Measurements from ENCODE around the gene SLC6A6.

DNA sequence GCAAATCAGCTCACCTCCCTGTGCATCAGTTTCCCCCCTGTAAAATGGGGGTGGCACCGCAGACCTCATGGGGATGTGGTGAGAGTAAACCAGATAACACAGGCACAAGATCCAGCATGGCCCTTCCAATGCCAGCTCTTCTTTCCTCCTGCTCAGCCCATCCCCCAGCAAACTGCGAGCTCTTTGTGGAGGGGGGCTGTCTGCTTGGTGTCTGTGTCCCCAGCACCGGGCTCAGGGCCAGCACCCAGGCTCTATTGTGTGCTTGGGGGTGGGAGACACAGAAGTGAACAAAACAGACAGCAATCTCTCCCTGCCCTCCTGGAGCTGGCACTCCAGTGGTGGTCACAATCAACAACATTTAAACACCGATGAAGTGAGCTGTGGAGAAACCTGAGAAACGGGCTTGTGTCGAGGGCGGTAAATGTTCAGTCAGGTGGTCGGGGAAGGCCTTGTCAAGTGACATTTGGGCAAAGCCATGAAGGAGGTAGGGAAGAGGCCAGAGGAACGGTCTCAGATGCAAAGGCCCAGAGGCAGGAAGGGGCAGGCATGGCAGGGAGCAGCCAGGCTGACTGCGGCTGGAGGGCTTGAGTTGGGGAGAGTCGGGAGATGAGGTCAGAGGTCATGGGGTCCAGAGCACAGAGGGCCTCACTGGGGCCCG lies 109.3 kb downstream of the SLC6A6 start:
- no peak for TF ChIP-seq POLR2A (IDR thresholded peaks at IDR 0.05)
- TF ChIP-seq CTCF (IDR thresholded peaks at IDR 0.05): no peak
